OCI-LY3 (cell line): ENCODE data around the gene USH2A.

ENCODE experiments used
- EZH2phosphoT487 ChIP-seq: fragments of 200-600 bp; shearing (Covaris generic); IDR thresholded peaks from 2 replicates; pipeline ENCODE4 v1.6.1; 2018; ENCODE audit warnings: antibody characterized with exemption, mixed run types, low read depth
- TF ChIP-seq, protein P1 (sequence below): fragments of 200-600, 300-600 bp; sonication (generic); IDR thresholded peaks from 2 replicates; pipeline ENCODE4 v1.5.1; 2014; ENCODE audit warnings: antibody characterized with exemption, low read length, low read depth

DNA sequence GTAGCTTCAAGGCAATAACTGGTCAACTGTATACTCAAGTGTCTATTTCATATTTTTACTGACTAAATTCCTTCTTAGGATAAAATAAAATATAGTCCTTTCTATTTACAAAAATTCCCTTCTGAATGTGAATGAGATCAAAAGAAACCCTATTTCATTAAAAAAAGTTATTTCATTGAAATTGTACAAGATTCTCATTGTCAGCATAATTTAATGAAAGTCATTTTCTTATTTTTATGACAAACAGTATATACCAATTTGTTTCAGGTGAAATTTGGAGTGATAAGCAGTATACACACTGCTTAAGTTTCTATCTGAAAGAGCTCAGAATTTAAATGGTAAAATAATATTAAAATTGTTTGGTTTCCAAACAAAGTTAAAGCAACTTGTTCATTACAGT, 269.2 kb downstream of the USH2A start:
- TF ChIP-seq, protein P1, sequence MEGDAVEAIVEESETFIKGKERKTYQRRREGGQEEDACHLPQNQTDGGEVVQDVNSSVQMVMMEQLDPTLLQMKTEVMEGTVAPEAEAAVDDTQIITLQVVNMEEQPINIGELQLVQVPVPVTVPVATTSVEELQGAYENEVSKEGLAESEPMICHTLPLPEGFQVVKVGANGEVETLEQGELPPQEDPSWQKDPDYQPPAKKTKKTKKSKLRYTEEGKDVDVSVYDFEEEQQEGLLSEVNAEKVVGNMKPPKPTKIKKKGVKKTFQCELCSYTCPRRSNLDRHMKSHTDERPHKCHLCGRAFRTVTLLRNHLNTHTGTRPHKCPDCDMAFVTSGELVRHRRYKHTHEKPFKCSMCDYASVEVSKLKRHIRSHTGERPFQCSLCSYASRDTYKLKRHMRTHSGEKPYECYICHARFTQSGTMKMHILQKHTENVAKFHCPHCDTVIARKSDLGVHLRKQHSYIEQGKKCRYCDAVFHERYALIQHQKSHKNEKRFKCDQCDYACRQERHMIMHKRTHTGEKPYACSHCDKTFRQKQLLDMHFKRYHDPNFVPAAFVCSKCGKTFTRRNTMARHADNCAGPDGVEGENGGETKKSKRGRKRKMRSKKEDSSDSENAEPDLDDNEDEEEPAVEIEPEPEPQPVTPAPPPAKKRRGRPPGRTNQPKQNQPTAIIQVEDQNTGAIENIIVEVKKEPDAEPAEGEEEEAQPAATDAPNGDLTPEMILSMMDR = no peak
- TF ChIP-seq EZH2phosphoT487 = no peak
